ENCODE data around the gene PPARG.

Gene PPARG

DNA sequence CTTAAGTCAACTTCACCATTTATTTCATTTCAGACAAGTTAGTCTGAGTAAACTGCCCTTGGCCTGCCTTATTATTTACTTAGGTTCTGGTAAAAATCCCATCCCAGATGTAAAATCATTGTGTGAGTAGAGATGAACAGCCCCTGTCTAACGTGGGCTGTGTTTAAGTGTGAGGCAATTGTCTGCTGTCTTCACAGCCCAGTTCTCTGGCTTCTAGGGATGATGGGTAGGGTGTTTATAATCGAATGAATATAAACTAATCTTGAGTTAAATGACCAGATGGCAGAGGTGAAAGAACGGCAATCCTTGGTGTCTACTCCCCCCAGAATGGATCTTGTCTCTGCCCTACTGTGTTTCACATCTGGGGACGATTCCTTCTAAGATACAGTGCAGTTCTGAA is 20.8 kb downstream of the PPARG start:
- no peak overlapping the region for H3K4me3 ChIP-seq (ENCODE audit: low read depth, low read length)
- TF ChIP-seq, protein P1, sequence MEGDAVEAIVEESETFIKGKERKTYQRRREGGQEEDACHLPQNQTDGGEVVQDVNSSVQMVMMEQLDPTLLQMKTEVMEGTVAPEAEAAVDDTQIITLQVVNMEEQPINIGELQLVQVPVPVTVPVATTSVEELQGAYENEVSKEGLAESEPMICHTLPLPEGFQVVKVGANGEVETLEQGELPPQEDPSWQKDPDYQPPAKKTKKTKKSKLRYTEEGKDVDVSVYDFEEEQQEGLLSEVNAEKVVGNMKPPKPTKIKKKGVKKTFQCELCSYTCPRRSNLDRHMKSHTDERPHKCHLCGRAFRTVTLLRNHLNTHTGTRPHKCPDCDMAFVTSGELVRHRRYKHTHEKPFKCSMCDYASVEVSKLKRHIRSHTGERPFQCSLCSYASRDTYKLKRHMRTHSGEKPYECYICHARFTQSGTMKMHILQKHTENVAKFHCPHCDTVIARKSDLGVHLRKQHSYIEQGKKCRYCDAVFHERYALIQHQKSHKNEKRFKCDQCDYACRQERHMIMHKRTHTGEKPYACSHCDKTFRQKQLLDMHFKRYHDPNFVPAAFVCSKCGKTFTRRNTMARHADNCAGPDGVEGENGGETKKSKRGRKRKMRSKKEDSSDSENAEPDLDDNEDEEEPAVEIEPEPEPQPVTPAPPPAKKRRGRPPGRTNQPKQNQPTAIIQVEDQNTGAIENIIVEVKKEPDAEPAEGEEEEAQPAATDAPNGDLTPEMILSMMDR (IDR thresholded peaks at IDR 0.05; ENCODE audit: borderline replicate concordance, insufficient read depth, low read depth, low read length): no peak

DNA sequence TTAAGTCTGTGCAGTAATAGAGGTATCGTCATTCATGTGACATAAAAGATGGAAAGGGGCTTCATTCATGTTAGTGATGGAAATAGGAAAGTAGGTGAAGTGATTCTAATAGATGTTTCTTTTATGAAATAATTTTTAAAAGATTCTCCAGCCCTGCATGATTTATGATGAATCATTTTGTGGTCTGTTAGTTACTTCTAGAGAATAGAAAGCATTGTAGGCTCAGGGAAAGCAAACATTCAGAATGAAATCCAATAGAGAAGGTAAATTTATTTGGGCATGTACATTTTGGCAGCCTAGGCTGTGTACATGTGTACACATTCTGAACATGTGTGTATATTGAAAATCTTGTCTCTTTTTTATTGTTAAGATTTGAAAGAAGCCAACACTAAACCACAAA is 23.1 kb downstream of the PPARG start:
- TF ChIP-seq, protein P1 (IDR thresholded peaks at IDR 0.05; ENCODE audit: borderline replicate concordance, insufficient read depth, low read depth, low read length): no peak
- no peak overlapping the region for H3K4me3 ChIP-seq (ENCODE audit: low read depth, low read length)

DNA sequence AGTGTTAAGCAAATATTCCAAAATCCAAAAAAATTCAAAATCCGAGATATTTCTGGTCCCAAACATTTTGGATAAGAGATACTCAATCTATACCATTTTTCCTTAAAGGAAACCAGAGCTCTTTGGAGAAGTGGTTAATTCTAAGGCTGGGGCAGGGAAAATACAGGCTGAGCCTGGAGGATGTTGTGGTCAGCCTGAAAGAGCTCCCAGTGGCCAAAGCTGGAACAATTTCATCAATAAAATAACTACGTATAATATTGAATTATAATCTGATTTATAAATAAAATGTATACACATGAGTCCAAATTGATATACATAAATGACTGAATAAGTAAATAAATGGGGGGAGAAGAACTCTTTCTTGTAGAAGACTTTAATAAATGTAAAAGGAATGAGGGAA is 24.6 kb downstream of the PPARG start:
- TF ChIP-seq, protein P1 (IDR thresholded peaks at IDR 0.05; ENCODE audit: borderline replicate concordance, insufficient read depth, low read depth, low read length): no peak
- H3K4me3 ChIP-seq (ENCODE audit: low read depth, low read length): no peak overlapping the region

GRCh38 chr3:12316253-12316652 is 27.4 kb downstream of the PPARG start:
- no peak overlapping the region for H3K4me3 ChIP-seq (ENCODE audit: low read depth, low read length)
- TF ChIP-seq, protein P1 (IDR thresholded peaks at IDR 0.05; ENCODE audit: borderline replicate concordance, insufficient read depth, low read depth, low read length): no peak

GRCh38 chr3:12316729-12317351 is 28.0 kb downstream of the PPARG start:
- H3K4me3 ChIP-seq (ENCODE audit: low read depth, low read length): no peak overlapping the region
- TF ChIP-seq, protein P1 (IDR thresholded peaks at IDR 0.05; ENCODE audit: borderline replicate concordance, insufficient read depth, low read depth, low read length): no peak

GRCh38 chr3:12317914-12318313 is 29.0 kb downstream of the PPARG start:
- H3K4me3 ChIP-seq (ENCODE audit: low read depth, low read length): no peak overlapping the region

More at GRCh38 chr3:12317914-12318313, 29.0 kb downstream of the PPARG start:
- TF ChIP-seq, protein P1 (IDR thresholded peaks at IDR 0.05; ENCODE audit: borderline replicate concordance, insufficient read depth, low read depth, low read length): no peak
